ENCODE measurements around the gene SLC16A3.

Gene SLC16A3

GRCh38 chr17:82221341-82221902 is 7.4 kb upstream of the SLC16A3 start:
- Histone ChIP-seq H3K4me3 (replicated peaks; ENCODE audit: insufficient read depth, low read length) (no peak overlapping the region), H3K27me3 (ENCODE audit: insufficient read depth, poor library complexity, severe bottlenecking) (no peaks in the 10 kb centered on the region), H3K27ac (replicated peaks) (no peak overlapping the region)
- TF ChIP-seq REST (IDR thresholded peaks at IDR 0.05; ENCODE audit: insufficient replicate concordance, low read depth) (no peak), SPI1 (IDR thresholded peaks at IDR 0.05; ENCODE audit: borderline replicate concordance, low read depth) (no peak), POLR2AphosphoS5 (IDR thresholded peaks at IDR 0.05; ENCODE audit: low read depth) (no peak), GABPA (IDR thresholded peaks at IDR 0.05; ENCODE audit: low read depth) (no peak), CTCF (IDR thresholded peaks at IDR 0.05; ENCODE audit: insufficient read depth, low read length) (no peak)
- no peak for DNase-seq (ENCODE audit: low read depth in 1 of 2, low spot score in 1 of 2)

GRCh38 chr17:82222816-82223215 is 6.0 kb upstream of the SLC16A3 start:
- H3K27me3 ChIP-seq (ENCODE audit: insufficient read depth, poor library complexity, severe bottlenecking), result no peaks in the 10 kb centered on the region
- TF ChIP-seq SPI1 (IDR thresholded peaks at IDR 0.05; ENCODE audit: borderline replicate concordance, low read depth) (no peak), GABPA (IDR thresholded peaks at IDR 0.05; ENCODE audit: low read depth) (no peak), CTCF (IDR thresholded peaks at IDR 0.05; ENCODE audit: insufficient read depth, low read length) (no peak), REST (IDR thresholded peaks at IDR 0.05; ENCODE audit: insufficient replicate concordance, low read depth) (no peak), POLR2AphosphoS5 (IDR thresholded peaks at IDR 0.05; ENCODE audit: low read depth) (no peak)
- peak in 1 of 2 experiments; percentile 59 for DNase-seq (ENCODE audit: low read depth in 1 of 2, low spot score in 1 of 2)
- H3K4me3 ChIP-seq (replicated peaks; ENCODE audit: insufficient read depth, low read length), result no peak overlapping the region
- H3K27ac ChIP-seq (replicated peaks), result no peak overlapping the region

GRCh38 chr17:82223517-82223916 is 5.3 kb upstream of the SLC16A3 start:
- Histone ChIP-seq H3K4me3 (replicated peaks; ENCODE audit: insufficient read depth, low read length) (no peak overlapping the region), H3K27me3 (ENCODE audit: insufficient read depth, poor library complexity, severe bottlenecking) (no peaks in the 10 kb centered on the region), H3K27ac (replicated peaks) (no peak overlapping the region)
- TF ChIP-seq GABPA (IDR thresholded peaks at IDR 0.05; ENCODE audit: low read depth) (no peak), POLR2AphosphoS5 (IDR thresholded peaks at IDR 0.05; ENCODE audit: low read depth) (no peak), SPI1 (IDR thresholded peaks at IDR 0.05; ENCODE audit: borderline replicate concordance, low read depth) (no peak)
- DNase-seq (ENCODE audit: low read depth in 1 of 2, low spot score in 1 of 2), result no peak

- no peak overlapping the region for H3K4me3 ChIP-seq (replicated peaks; ENCODE audit: insufficient read depth, low read length)
- DNase-seq (ENCODE audit: low read depth in 1 of 2, low spot score in 1 of 2), result no peak
Measured at GRCh38 chr17:82224666-82225065, 4.2 kb upstream of the SLC16A3 start.

More at GRCh38 chr17:82224666-82225065, 4.2 kb upstream of the SLC16A3 start:
- no peak overlapping the region for H3K27ac ChIP-seq (replicated peaks)
- TF ChIP-seq SPI1 (IDR thresholded peaks at IDR 0.05; ENCODE audit: borderline replicate concordance, low read depth) (no peak), CTCF (IDR thresholded peaks at IDR 0.05; ENCODE audit: insufficient read depth, low read length) (no peak), REST (IDR thresholded peaks at IDR 0.05; ENCODE audit: insufficient replicate concordance, low read depth) (no peak), GABPA (IDR thresholded peaks at IDR 0.05; ENCODE audit: low read depth) (no peak), POLR2AphosphoS5 (IDR thresholded peaks at IDR 0.05; ENCODE audit: low read depth) (no peak)
- H3K27me3 ChIP-seq (ENCODE audit: insufficient read depth, poor library complexity, severe bottlenecking), result no peaks in the 10 kb centered on the region

Data from HL-60 (cell line).